ENCODE results near the gene ECE1.

ECE1 gene

DNA sequence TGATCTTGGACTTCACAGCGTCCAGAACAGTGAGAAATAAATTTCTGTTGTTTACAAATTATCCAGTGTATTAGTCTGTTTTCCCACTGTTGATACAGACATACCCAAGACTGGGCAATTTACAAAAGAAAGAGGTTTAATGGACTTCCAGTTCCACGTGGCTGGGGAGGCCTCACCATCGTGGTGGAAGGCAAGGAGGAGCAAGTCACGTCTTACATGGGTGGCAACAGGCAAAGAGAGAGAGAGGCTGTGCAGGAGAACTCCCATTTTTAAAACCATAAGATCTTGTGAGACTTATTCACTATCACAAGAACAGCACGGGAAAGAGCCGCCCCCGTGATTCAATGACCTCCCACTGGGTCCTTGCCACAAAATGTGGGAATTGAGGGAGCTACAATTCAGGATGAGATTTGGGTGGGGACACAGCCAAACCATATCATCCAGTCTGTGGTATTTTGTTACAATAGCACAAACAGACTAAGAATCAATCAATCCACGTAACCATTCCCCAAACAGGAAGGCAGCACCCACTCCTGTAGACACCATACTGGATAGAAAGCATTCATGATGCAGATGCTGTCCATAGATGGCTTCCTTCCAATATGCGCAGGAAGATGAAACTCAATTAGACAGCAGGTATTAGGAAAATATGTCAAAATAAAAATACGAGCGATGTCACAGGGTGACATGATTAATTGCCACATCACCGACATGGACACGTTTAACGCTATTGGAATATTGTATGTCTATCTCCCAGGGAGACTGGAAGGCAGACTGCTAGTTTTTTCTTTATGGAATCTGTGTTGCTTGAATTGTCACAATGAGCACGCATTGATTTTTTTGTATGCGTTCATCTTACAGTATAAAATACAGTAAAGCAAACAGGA, 22.8 kb downstream of the ECE1 start:
- H3K4me3 ChIP-seq (replicated peaks; ENCODE audit: insufficient read depth, low read length) = no peak overlapping the region
- TF ChIP-seq, protein P1, sequence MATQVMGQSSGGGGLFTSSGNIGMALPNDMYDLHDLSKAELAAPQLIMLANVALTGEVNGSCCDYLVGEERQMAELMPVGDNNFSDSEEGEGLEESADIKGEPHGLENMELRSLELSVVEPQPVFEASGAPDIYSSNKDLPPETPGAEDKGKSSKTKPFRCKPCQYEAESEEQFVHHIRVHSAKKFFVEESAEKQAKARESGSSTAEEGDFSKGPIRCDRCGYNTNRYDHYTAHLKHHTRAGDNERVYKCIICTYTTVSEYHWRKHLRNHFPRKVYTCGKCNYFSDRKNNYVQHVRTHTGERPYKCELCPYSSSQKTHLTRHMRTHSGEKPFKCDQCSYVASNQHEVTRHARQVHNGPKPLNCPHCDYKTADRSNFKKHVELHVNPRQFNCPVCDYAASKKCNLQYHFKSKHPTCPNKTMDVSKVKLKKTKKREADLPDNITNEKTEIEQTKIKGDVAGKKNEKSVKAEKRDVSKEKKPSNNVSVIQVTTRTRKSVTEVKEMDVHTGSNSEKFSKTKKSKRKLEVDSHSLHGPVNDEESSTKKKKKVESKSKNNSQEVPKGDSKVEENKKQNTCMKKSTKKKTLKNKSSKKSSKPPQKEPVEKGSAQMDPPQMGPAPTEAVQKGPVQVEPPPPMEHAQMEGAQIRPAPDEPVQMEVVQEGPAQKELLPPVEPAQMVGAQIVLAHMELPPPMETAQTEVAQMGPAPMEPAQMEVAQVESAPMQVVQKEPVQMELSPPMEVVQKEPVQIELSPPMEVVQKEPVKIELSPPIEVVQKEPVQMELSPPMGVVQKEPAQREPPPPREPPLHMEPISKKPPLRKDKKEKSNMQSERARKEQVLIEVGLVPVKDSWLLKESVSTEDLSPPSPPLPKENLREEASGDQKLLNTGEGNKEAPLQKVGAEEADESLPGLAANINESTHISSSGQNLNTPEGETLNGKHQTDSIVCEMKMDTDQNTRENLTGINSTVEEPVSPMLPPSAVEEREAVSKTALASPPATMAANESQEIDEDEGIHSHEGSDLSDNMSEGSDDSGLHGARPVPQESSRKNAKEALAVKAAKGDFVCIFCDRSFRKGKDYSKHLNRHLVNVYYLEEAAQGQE (IDR thresholded peaks at IDR 0.05; ENCODE audit: insufficient replicate concordance, low read depth) = no peak
- no peak for TF ChIP-seq POLR2AphosphoS5 (IDR thresholded peaks at IDR 0.05; ENCODE audit: low read depth)
- no peak for TF ChIP-seq SPI1 (IDR thresholded peaks at IDR 0.05; ENCODE audit: borderline replicate concordance, low read depth)
- TF ChIP-seq, protein P2, sequence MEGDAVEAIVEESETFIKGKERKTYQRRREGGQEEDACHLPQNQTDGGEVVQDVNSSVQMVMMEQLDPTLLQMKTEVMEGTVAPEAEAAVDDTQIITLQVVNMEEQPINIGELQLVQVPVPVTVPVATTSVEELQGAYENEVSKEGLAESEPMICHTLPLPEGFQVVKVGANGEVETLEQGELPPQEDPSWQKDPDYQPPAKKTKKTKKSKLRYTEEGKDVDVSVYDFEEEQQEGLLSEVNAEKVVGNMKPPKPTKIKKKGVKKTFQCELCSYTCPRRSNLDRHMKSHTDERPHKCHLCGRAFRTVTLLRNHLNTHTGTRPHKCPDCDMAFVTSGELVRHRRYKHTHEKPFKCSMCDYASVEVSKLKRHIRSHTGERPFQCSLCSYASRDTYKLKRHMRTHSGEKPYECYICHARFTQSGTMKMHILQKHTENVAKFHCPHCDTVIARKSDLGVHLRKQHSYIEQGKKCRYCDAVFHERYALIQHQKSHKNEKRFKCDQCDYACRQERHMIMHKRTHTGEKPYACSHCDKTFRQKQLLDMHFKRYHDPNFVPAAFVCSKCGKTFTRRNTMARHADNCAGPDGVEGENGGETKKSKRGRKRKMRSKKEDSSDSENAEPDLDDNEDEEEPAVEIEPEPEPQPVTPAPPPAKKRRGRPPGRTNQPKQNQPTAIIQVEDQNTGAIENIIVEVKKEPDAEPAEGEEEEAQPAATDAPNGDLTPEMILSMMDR (IDR thresholded peaks at IDR 0.05; ENCODE audit: insufficient read depth, low read length) = no peak
- no peak for TF ChIP-seq GABPA (IDR thresholded peaks at IDR 0.05; ENCODE audit: low read depth)
- DNase-seq (ENCODE audit: low read depth in 1 of 2, low spot score in 1 of 2) = no peak
- no peak overlapping the region for H3K27ac ChIP-seq (replicated peaks)
- peaks cover 2% of the 10 kb centered on the region for H3K27me3 ChIP-seq (ENCODE audit: insufficient read depth, poor library complexity, severe bottlenecking)

DNA sequence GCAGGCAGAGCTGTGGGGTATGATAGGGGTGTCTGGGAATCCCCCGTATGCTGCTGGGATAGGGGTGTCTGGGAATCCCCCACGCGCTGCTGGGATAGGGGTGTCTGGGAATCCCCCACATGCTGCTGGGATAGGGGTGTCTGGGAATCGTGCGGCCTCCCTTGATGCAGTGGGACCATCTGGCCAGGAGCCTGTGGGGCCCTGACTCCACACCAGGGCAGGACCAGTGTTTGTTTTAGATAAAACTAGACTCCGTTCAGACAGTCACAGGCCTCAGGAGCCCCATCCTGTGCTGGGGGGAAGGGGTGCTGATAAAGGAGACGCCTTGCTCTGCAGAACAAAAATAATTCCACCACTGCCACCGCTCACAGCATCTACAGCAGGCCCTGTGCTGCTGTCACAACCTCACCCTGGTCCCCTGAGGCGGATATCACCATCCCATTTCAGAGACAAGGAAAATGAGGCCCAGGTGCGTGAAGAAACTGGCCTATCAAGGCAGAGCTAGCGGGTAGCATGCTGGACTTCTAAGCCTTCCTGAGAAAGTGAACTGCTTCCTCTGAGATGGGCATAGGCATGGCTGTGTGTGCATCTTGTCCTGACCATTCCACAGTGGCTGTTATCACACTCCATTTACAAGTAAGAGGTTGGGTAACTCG, 24.0 kb downstream of the ECE1 start:
- Histone ChIP-seq H3K27me3 (ENCODE audit: insufficient read depth, poor library complexity, severe bottlenecking) (peaks cover 2% of the 10 kb centered on the region), H3K4me3 (replicated peaks; ENCODE audit: insufficient read depth, low read length) (no peak overlapping the region), H3K27ac (replicated peaks) (no peak overlapping the region)
- TF ChIP-seq, protein P2 (IDR thresholded peaks at IDR 0.05; ENCODE audit: insufficient read depth, low read length) = no peak
- TF ChIP-seq SPI1 (IDR thresholded peaks at IDR 0.05; ENCODE audit: borderline replicate concordance, low read depth) (no peak), GABPA (IDR thresholded peaks at IDR 0.05; ENCODE audit: low read depth) (no peak), POLR2AphosphoS5 (IDR thresholded peaks at IDR 0.05; ENCODE audit: low read depth) (no peak)
- TF ChIP-seq, protein P1 (IDR thresholded peaks at IDR 0.05; ENCODE audit: insufficient replicate concordance, low read depth) = no peak
- no peak for DNase-seq (ENCODE audit: low read depth in 1 of 2, low spot score in 1 of 2)

DNA sequence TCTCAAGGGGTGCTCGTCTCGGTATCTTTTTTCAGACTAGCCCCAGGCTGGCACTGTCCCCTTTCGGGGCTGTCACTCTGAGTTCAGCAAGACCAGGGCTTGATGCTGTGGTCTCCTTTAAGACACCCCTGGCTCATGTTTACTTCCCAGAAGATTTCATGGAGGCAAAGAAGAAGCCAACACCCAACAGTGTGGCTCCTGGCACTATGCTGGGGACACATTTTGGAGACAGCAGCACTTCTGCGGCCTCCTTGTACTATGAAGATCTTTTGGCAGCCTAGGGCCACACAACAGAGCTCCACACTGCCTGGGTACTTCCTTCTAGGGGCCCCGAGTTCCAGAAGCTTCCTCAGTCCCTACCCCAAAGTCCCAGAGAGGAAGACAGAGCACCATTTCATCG, 24.6 kb downstream of the ECE1 start:
- H3K27me3 ChIP-seq (ENCODE audit: insufficient read depth, poor library complexity, severe bottlenecking) = peaks cover 2% of the 10 kb centered on the region
- TF ChIP-seq POLR2AphosphoS5 (IDR thresholded peaks at IDR 0.05; ENCODE audit: low read depth) = no peak
- no peak for TF ChIP-seq GABPA (IDR thresholded peaks at IDR 0.05; ENCODE audit: low read depth)
- TF ChIP-seq, protein P2 (IDR thresholded peaks at IDR 0.05; ENCODE audit: insufficient read depth, low read length) = no peak
- TF ChIP-seq, protein P1 (IDR thresholded peaks at IDR 0.05; ENCODE audit: insufficient replicate concordance, low read depth) = no peak
- TF ChIP-seq SPI1 (IDR thresholded peaks at IDR 0.05; ENCODE audit: borderline replicate concordance, low read depth) = no peak
- H3K27ac ChIP-seq (replicated peaks) = no peak overlapping the region
- no peak for DNase-seq (ENCODE audit: low read depth in 1 of 2, low spot score in 1 of 2)
- H3K4me3 ChIP-seq (replicated peaks; ENCODE audit: insufficient read depth, low read length) = no peak overlapping the region

All from HL-60 (cell line).